PC-3 (cell line): ENCODE results near the gene TANK. TPM values are rescaled to one million over a fixed set of nuclear protein-coding genes. Genes with fewer than 3 reads are reported as not detected.

Source experiments
- ATAC-seq: fragments of 200-7000 bp; cut with Tn5 transposase; 2 replicates; pipeline ENCODE4 v1.9.1; 2020; ENCODE audit warnings: mild to moderate bottlenecking, moderate library complexity
- BruUV-seq: library from RNA; stranded (reverse); fragments of 400-500 nt; replicated peaks from 2 replicates; lab custom pipeline; 2021; lab: Mats Ljungman, UMichigan
- CTCF ChIA-PET: fragments of 300-600 bp; sonication (Branson Sonifier 250); formaldehyde crosslinking; loops from one replicate; lab custom pipeline; 2022; ENCODE audit warnings: antibody characterized with exemption; lab: Charles Lee
- POLR2A ChIA-PET: fragments of 300-600 bp; sonication (Branson Sonifier 250); formaldehyde crosslinking; loops from one replicate; lab custom pipeline; 2022; ENCODE audit warnings: antibody characterized with exemption; ENCODE audit not compliant: unreplicated experiment; lab: Charles Lee
- DNase-seq: peaks from one replicate; pipeline ENCODE4 v3.0.0-alpha.2; 2015
- H2AFZ ChIP-seq: fragments of 300-600 bp; sonication (generic); 2 replicates; pipeline ENCODE4 v1.6.0; 2016; ENCODE audit warnings: antibody characterized with exemption, low read length
- H3F3A ChIP-seq: fragments of 300-600 bp; sonication (generic); one replicate; pipeline ENCODE4 v1.6.0; 2017; ENCODE audit warnings: antibody characterized with exemption, low read length, control low read depth, mild to moderate bottlenecking; ENCODE audit not compliant: unreplicated experiment
- H3K27ac ChIP-seq: fragments of 300-600 bp; sonication (generic); 2 replicates; pipeline ENCODE4 v1.5.1; 2016; ENCODE audit warnings: mild to moderate bottlenecking, low read length
- H3K27me3 ChIP-seq: fragments of 300-600 bp; sonication (generic); 2 replicates; pipeline ENCODE4 v1.6.1; 2016; ENCODE audit warnings: low read length, mixed read lengths
- H3K36me3 ChIP-seq: fragments of 300-600 bp; sonication (generic); 2 replicates; pipeline ENCODE4 v1.6.1; 2016; ENCODE audit warnings: low read depth, mixed run types, low read length, mixed read lengths
- H3K4me1 ChIP-seq: fragments of 300-600 bp; sonication (generic); 2 replicates; pipeline ENCODE4 v1.5.1; 2016; ENCODE audit warnings: low read length; ENCODE audit not compliant: insufficient read depth
- H3K4me2 ChIP-seq: fragments of 300-600 bp; sonication (generic); 2 replicates; pipeline ENCODE4 v1.6.0; 2016; ENCODE audit warnings: low read length
- H3K4me3 ChIP-seq: fragments of 300-600 bp; sonication (generic); 2 replicates; pipeline ENCODE4 v1.5.1; 2016; ENCODE audit warnings: mild to moderate bottlenecking, low read length, mixed read lengths
- H3K79me2 ChIP-seq: fragments of 300-600 bp; sonication (generic); 2 replicates; pipeline ENCODE4 v1.6.1; 2017; ENCODE audit warnings: low read length, mixed read lengths
- H3K9ac ChIP-seq: fragments of 300-600 bp; sonication (generic); 2 replicates; pipeline ENCODE4 v1.6.0; 2016; ENCODE audit warnings: mild to moderate bottlenecking, low read length
- H3K9me2 ChIP-seq: fragments of 300-600 bp; sonication (generic); replicated peaks from 2 replicates; pipeline ENCODE4 v1.6.1; 2016; ENCODE audit warnings: mixed run types, low read length, mixed read lengths
- H3K9me3 ChIP-seq: fragments of 300-600 bp; sonication (generic); 2 replicates; pipeline ENCODE4 v1.6.1; 2016; ENCODE audit warnings: low read length, mixed read lengths
- H4K20me1 ChIP-seq: fragments of 300-600 bp; sonication (generic); 2 replicates; pipeline ENCODE4 v1.6.1; 2016; ENCODE audit warnings: low read length, mixed read lengths
- EZH2 ChIP-seq: fragments of 300-600 bp; sonication (generic); IDR thresholded peaks from one replicate; pipeline ENCODE4 v1.6.1; 2017; ENCODE audit warnings: antibody characterized with exemption, mild to moderate bottlenecking, low read length; ENCODE audit not compliant: unreplicated experiment
- EZH2phosphoT487 ChIP-seq: fragments of 300-600 bp; sonication (generic); IDR thresholded peaks from 2 replicates; pipeline ENCODE4 v1.6.1; 2018; ENCODE audit warnings: mild to moderate bottlenecking, antibody characterized with exemption, low read length, borderline replicate concordance
- intact Hi-C: fragments of 100-400 bp; cut with micrococcal nuclease; formaldehyde crosslinking; loops from 2 replicates; pipeline ENCODE4 v1.9.0; 2023
- total RNA-seq: library from RNA; depleted of rRNA; stranded (reverse); fragments of >200 nt; gene quantifications from 2 replicates; pipeline ENCODE4 v1.2.3, GENCODE V29; 2014
- TF ChIP-seq, protein P1 (sequence below): fragments of 300-600 bp; sonication (generic); conservative IDR thresholded peaks from 2 replicates; pipeline ENCODE4 v1.5.1; 2017; ENCODE audit warnings: antibody characterized with exemption, low read depth, mild to moderate bottlenecking, low read length

Gene TANK
- total RNA-seq, 1 experiment from 2014 or later: 23.7 TPM

- BruUV-seq: no TSS peak
- no peak for TF ChIP-seq EZH2phosphoT487
- ATAC-seq (peak; percentile 92), DNase-seq (peak; percentile 96)
- Histone ChIP-seq H3K79me2 (no peaks in the 10 kb centered on the region), H3K36me3 (peaks cover 7% of the 10 kb centered on the region; the same call in 1 of the 2 replicates), H3K4me2 (peak overlapping the region; percentile 77), H3K27me3 (no peaks in the 10 kb centered on the region), H3K4me1 (peaks cover 39% of the 10 kb centered on the region), H3K9ac (peak overlapping the region; percentile 57), H3K9me2 (no peaks in the 10 kb centered on the region), H3K4me3 (peak overlapping the region; percentile 42; the same call in 1 of the 2 replicates), H3K9me3 (no peaks in the 10 kb centered on the region), H4K20me1 (no peaks in the 10 kb centered on the region), H3K27ac (peak overlapping the region; percentile 93), H3F3A (peaks cover 4% of the 10 kb centered on the region), H2AFZ (peak overlapping the region; percentile 68)
- ChIA-PET POLR2A (interaction anchor here (0.6 kb wide), 1 partner anchor 9 kb away, joined by 10 read pairs; no protein-coding TSS in a partner anchor), CTCF (no interaction called here)
- intact Hi-C loops: loop anchor here (1.0 kb wide), 1 partner anchor 12 kb away; no protein-coding TSS in a partner anchor
These were observed 68.4 kb downstream of the TANK start for GRCh38 chr2:161228511-161229240.

GRCh38 chr2:161230959-161231358, 70.7 kb downstream of the TANK start:
- no peaks in the 10 kb centered on the region for H3K9me3 ChIP-seq
- H3K79me2 ChIP-seq: no peaks in the 10 kb centered on the region
- peaks cover 39% of the 10 kb centered on the region for H3K4me1 ChIP-seq
- no peak overlapping the region for H3K4me3 ChIP-seq
- no peak overlapping the region for H3K9ac ChIP-seq
- no peaks in the 10 kb centered on the region for H3K27me3 ChIP-seq
- TF ChIP-seq EZH2phosphoT487: no peak
- no peak for TF ChIP-seq EZH2
- TF ChIP-seq, protein P1, sequence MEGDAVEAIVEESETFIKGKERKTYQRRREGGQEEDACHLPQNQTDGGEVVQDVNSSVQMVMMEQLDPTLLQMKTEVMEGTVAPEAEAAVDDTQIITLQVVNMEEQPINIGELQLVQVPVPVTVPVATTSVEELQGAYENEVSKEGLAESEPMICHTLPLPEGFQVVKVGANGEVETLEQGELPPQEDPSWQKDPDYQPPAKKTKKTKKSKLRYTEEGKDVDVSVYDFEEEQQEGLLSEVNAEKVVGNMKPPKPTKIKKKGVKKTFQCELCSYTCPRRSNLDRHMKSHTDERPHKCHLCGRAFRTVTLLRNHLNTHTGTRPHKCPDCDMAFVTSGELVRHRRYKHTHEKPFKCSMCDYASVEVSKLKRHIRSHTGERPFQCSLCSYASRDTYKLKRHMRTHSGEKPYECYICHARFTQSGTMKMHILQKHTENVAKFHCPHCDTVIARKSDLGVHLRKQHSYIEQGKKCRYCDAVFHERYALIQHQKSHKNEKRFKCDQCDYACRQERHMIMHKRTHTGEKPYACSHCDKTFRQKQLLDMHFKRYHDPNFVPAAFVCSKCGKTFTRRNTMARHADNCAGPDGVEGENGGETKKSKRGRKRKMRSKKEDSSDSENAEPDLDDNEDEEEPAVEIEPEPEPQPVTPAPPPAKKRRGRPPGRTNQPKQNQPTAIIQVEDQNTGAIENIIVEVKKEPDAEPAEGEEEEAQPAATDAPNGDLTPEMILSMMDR: no peak
- H3K4me2 ChIP-seq: no peak overlapping the region
- no peaks in the 10 kb centered on the region for H3K9me2 ChIP-seq
- intact Hi-C loops: no loop called here
- ATAC-seq: no peak
- H3K27ac ChIP-seq: no peak overlapping the region
- no TSS peak for BruUV-seq
- peaks cover 5% of the 10 kb centered on the region for H3F3A ChIP-seq
- H2AFZ ChIP-seq: no peak overlapping the region; the same call in 1 of the 2 replicates
- ChIA-PET CTCF (no interaction called here), POLR2A (no interaction called here)
- peaks cover 7% of the 10 kb centered on the region; the same call in 1 of the 2 replicates for H3K36me3 ChIP-seq
- DNase-seq: peak; percentile 51
- no peaks in the 10 kb centered on the region for H4K20me1 ChIP-seq

DNA sequence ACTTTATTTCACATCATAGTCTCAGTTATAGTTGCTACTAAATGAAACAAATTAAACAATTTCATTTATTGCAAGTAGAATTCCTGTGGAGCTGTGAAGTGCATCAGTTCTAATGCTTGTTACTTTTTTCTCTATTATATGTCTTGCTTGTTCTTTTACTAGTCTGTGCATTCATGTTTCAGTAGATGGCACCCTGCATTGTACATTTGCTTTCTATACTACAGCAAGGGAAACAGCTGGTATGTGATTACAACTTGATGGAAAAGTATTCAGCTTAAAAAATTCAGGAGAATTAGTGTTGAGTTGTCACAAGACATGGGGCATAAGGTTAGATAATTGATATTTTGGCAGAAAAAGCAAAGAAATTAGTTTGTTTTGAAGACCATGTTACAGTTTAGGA, 72.3 kb downstream of the TANK start:
- BruUV-seq: no TSS peak
- H3K9ac ChIP-seq: no peak overlapping the region
- H2AFZ ChIP-seq: no peak overlapping the region
- H3K9me3 ChIP-seq: no peaks in the 10 kb centered on the region
- intact Hi-C loops: no loop called here
- peaks cover 48% of the 10 kb centered on the region for H3K4me1 ChIP-seq
- no peak for ATAC-seq
- H3K27me3 ChIP-seq: no peaks in the 10 kb centered on the region
- CTCF ChIA-PET: interaction anchor here (0.6 to 1.2 kb wide), 2 partner anchors 9 to 13 kb away, joined by 5 to 9 read pairs; no protein-coding TSS in a partner anchor
- H3K4me2 ChIP-seq: no peak overlapping the region
- H3F3A ChIP-seq: peaks cover 9% of the 10 kb centered on the region
- no peak overlapping the region for H3K27ac ChIP-seq
- DNase-seq: no peak
- TF ChIP-seq EZH2: no peak
- TF ChIP-seq, protein P1: 0 out of 2 replicates have a peak, but pooled peaks have one; percentile 11
- H3K79me2 ChIP-seq: no peaks in the 10 kb centered on the region
- H3K9me2 ChIP-seq: no peaks in the 10 kb centered on the region
- no peak overlapping the region for H3K4me3 ChIP-seq
- H4K20me1 ChIP-seq: no peaks in the 10 kb centered on the region
- POLR2A ChIA-PET: no interaction called here
- peaks cover 7% of the 10 kb centered on the region; the same call in 1 of the 2 replicates for H3K36me3 ChIP-seq
